Gastroesophageal sphincter (tissue), 3 donors: ENCODE measurements around the gene ENTPD7.

Experiments used
- CTCF ChIP-seq, 4 experiments: fragments of 200-600 bp in 2 of 4; fragments of 450-650 bp in 2 of 4; sonication (generic) in 1 of 4; IDR thresholded peaks; one replicate each; pipeline ENCODE4 v1.5.1; 2017 to 2019; ENCODE audit warnings: antibody characterized with exemption in 4 of 4, mild to moderate bottlenecking in 2 of 4, moderate library complexity in 2 of 4
- EP300 ChIP-seq: sonication (generic); formaldehyde crosslinking; IDR thresholded peaks from one replicate; pipeline ENCODE4 v1.6.1; 2017; ENCODE audit warnings: antibody characterized with exemption, mild to moderate bottlenecking
- POLR2A ChIP-seq, 2 donors: fragments of 450-650 bp; IDR thresholded peaks; one replicate each; pipeline ENCODE4 v1.6.1; 2017; ENCODE audit warnings: antibody characterized with exemption in 2 of 2, mild to moderate bottlenecking in 2 of 2, moderate library complexity in 1 of 2
- POLR2AphosphoS5 ChIP-seq: sonication (generic); formaldehyde crosslinking; IDR thresholded peaks from one replicate; pipeline ENCODE4 v1.6.1; 2017; ENCODE audit warnings: antibody characterized with exemption

GRCh38 chr10:99695761-99696160 lies 36.5 kb downstream of the ENTPD7 start:
- TF ChIP-seq CTCF (IDR thresholded peaks at IDR 0.05) (no peak), POLR2A (IDR thresholded peaks at IDR 0.05) (no peak), EP300 (no peak), POLR2AphosphoS5 (no peak)
